DND-41 (cell line): ENCODE results near the gene ADISSP.
A peak's percentile ranks its signal among the peaks of the same experiment; 100 is the strongest.

Source experiments
- ATAC-seq: fragments of 200-7000 bp; cut with Tn5 transposase; 3 replicates; pipeline ENCODE4 v1.9.1; 2021; ENCODE audit warnings: low read depth; ENCODE audit not compliant: insufficient read depth
- DNase-seq: peaks from one replicate; pipeline ENCODE4 v3.0.0-alpha.2; 2020
- H2AFZ ChIP-seq: 2 replicates; pipeline ENCODE4 v1.6.0; 2012; ENCODE audit warnings: low read depth, low read length
- H3K27ac ChIP-seq: 2 replicates; pipeline ENCODE4 v1.5.1; 2012; ENCODE audit warnings: low read length, inconsistent platforms
- H3K27me3 ChIP-seq: fragments of 200-600 bp; sonication (generic); 2 replicates; pipeline ENCODE4 v1.6.0; 2012; ENCODE audit warnings: low read length, mild to moderate bottlenecking, inconsistent platforms; ENCODE audit not compliant: insufficient read depth, poor library complexity
- H3K36me3 ChIP-seq: 2 replicates; pipeline ENCODE4 v1.5.1; 2012; ENCODE audit warnings: low read length, inconsistent platforms; ENCODE audit not compliant: insufficient read depth
- H3K4me1 ChIP-seq: 2 replicates; pipeline ENCODE4 v1.5.1; 2012; ENCODE audit warnings: mild to moderate bottlenecking, low read length; ENCODE audit not compliant: insufficient read depth
- H3K4me2 ChIP-seq: 2 replicates; pipeline ENCODE4 v1.6.0; 2012; ENCODE audit warnings: mild to moderate bottlenecking, moderate library complexity, low read length, inconsistent platforms; ENCODE audit not compliant: insufficient read depth
- H3K4me3 ChIP-seq, 2 experiments: fragments of 200-600 bp in 1 of 2; shearing (Covaris generic) in 1 of 2; 2 replicates each; pipeline ENCODE4 v1.5.1; 2012 to 2016; ENCODE audit warnings: inconsistent platforms in 2 of 2, low read length in 2 of 2, mild to moderate bottlenecking in 2 of 2, low read depth in 1 of 2, moderate library complexity in 1 of 2
- H3K79me2 ChIP-seq: 2 replicates; pipeline ENCODE4 v1.6.0; 2012; ENCODE audit warnings: low read length, inconsistent platforms; ENCODE audit not compliant: insufficient read depth
- H3K9ac ChIP-seq: 2 replicates; pipeline ENCODE4 v1.6.0; 2012; ENCODE audit warnings: low read depth, mild to moderate bottlenecking, inconsistent platforms, low read length, moderate library complexity
- H3K9me3 ChIP-seq: 2 replicates; pipeline ENCODE4 v1.5.1; 2012; ENCODE audit warnings: low read length, moderate library complexity, mild to moderate bottlenecking, inconsistent platforms; ENCODE audit not compliant: insufficient read depth, severe bottlenecking
- H4K20me1 ChIP-seq: 2 replicates; pipeline ENCODE4 v1.6.0; 2012; ENCODE audit warnings: low read length; ENCODE audit not compliant: insufficient read depth
- EZH2 ChIP-seq: IDR thresholded peaks from 3 replicates; pipeline ENCODE4 v1.6.1; 2012; ENCODE audit warnings: borderline replicate concordance, low read depth, mild to moderate bottlenecking, moderate library complexity, low read length, inconsistent platforms; ENCODE audit not compliant: severe bottlenecking
- TF ChIP-seq, protein P1 (sequence below): IDR thresholded peaks from 2 replicates; pipeline ENCODE4 v1.5.1; 2012; ENCODE audit warnings: borderline replicate concordance, low read length, moderate library complexity, mild to moderate bottlenecking; ENCODE audit not compliant: poor library complexity, severe bottlenecking; ENCODE audit errors: extremely low read depth

The ADISSP gene

GRCh38 chr20:3786126-3786484 is 18.6 kb upstream of the ADISSP start:
- Histone ChIP-seq H3K4me3 (peak overlapping the region; percentile 22 to 70; a peak in 3 of 4 replicates), H3K9ac (peak overlapping the region; percentile 64)

DNA sequence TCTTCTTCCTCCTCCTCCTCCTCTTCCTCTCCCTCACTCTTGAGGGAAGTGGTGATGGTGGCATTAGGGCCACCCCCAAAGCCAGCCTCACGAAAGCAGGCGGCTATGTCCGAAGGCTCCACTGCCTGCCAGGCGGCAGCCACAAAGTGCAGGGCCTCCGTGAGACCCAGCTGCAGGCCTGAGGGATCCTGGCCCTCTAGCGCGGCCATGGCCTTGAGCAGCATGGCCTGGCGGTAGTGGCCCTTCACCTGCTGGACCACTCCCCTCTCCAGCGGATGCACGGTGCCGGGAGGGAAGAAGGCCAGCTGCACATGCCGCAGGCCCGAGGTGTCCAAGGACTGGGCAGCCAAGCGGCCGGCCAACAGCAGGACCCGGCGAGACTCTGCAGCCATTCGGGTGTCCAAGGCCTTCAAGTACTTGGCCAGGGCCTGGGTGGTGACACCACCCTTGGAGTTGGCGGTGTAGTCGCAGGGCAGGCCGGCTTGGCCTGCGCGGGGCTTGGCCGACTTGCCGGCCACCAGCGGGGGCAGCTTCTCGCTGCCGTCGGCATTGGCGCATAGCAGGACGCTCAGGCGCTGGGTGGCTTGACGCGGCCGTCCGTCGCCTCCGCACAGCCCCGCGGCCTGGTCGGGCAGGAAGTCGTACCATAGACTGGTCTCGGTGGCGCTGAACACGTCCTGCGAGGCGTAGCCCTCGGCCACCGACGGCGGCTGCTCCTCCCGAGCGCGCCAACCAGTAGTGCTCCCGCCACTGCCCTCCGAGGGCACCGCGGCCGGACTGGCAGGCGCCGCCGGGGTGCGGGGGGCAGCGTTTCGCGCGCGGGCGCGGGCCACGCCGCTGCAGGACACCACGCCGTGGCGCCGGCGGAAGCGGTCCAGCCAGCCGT is 17.9 kb upstream of the ADISSP start:
- no peaks in the 10 kb centered on the region for H3K9me3 ChIP-seq
- H3K9ac ChIP-seq = peak overlapping the region; percentile 64
- DNase-seq = no peak
- TF ChIP-seq, protein P1, sequence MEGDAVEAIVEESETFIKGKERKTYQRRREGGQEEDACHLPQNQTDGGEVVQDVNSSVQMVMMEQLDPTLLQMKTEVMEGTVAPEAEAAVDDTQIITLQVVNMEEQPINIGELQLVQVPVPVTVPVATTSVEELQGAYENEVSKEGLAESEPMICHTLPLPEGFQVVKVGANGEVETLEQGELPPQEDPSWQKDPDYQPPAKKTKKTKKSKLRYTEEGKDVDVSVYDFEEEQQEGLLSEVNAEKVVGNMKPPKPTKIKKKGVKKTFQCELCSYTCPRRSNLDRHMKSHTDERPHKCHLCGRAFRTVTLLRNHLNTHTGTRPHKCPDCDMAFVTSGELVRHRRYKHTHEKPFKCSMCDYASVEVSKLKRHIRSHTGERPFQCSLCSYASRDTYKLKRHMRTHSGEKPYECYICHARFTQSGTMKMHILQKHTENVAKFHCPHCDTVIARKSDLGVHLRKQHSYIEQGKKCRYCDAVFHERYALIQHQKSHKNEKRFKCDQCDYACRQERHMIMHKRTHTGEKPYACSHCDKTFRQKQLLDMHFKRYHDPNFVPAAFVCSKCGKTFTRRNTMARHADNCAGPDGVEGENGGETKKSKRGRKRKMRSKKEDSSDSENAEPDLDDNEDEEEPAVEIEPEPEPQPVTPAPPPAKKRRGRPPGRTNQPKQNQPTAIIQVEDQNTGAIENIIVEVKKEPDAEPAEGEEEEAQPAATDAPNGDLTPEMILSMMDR = no peak
- no peak for TF ChIP-seq EZH2
- H2AFZ ChIP-seq = peak overlapping the region; percentile 79; the same call in 1 of the 2 replicates
- ATAC-seq = no peak
- peak overlapping the region; percentile 77 for H3K27ac ChIP-seq
- H4K20me1 ChIP-seq = peaks cover 45% of the 10 kb centered on the region
- peaks cover 22% of the 10 kb centered on the region for H3K36me3 ChIP-seq
- H3K27me3 ChIP-seq = no peaks in the 10 kb centered on the region
- peaks cover 44% of the 10 kb centered on the region for H3K79me2 ChIP-seq
- H3K4me1 ChIP-seq = peaks cover 58% of the 10 kb centered on the region
- peak overlapping the region; percentile 83 for H3K4me2 ChIP-seq
- H3K4me3 ChIP-seq = peak overlapping the region; percentile 22 to 70; a peak in 3 of 4 replicates

More at GRCh38 chr20:3786126-3786484, 18.6 kb upstream of the ADISSP start:
- Histone ChIP-seq H3K27me3 (no peaks in the 10 kb centered on the region), H3K36me3 (peaks cover 22% of the 10 kb centered on the region), H3K27ac (peak overlapping the region; percentile 77), H2AFZ (peak overlapping the region; percentile 79), H4K20me1 (peaks cover 42% of the 10 kb centered on the region), H3K79me2 (peaks cover 44% of the 10 kb centered on the region), H3K9me3 (no peaks in the 10 kb centered on the region), H3K4me1 (peaks cover 58% of the 10 kb centered on the region), H3K4me2 (peak overlapping the region; percentile 83)
- DNase-seq (peak; percentile 60), ATAC-seq (peak; percentile 39)
- TF ChIP-seq, protein P1 = peak; percentile 11
- no peak for TF ChIP-seq EZH2

GRCh38 chr20:3784863-3785239 is 17.3 kb upstream of the ADISSP start:
- H2AFZ ChIP-seq = no peak overlapping the region
- H3K9me3 ChIP-seq = no peaks in the 10 kb centered on the region
- H3K27me3 ChIP-seq = no peaks in the 10 kb centered on the region
- peak overlapping the region; percentile 64; the same call in 1 of the 2 replicates for H3K9ac ChIP-seq
- DNase-seq (no peak), ATAC-seq (no peak)
- H3K27ac ChIP-seq = no peak overlapping the region
- peaks cover 22% of the 10 kb centered on the region for H3K36me3 ChIP-seq
- TF ChIP-seq, protein P1 = no peak
- no peak for TF ChIP-seq EZH2
- H3K4me2 ChIP-seq = peak overlapping the region; percentile 83
- H3K79me2 ChIP-seq = peaks cover 44% of the 10 kb centered on the region
- H3K4me1 ChIP-seq = peaks cover 58% of the 10 kb centered on the region
- peaks cover 45% of the 10 kb centered on the region for H4K20me1 ChIP-seq
- H3K4me3 ChIP-seq = peak overlapping the region in 1 of 2 experiments; percentile 70; a peak in 2 of 4 replicates
